Measurements from ENCODE around the gene NOX1. TPM values are rescaled to one million over a fixed set of nuclear protein-coding genes. Genes with fewer than 3 reads are reported as not detected.

Gene NOX1
- total and polyA plus RNA-seq, 11 donors: 0.57 TPM; not detected in 10

GRCh38 chrX:100880368-100880767 lies 6.2 kb upstream of the NOX1 start:
- intact Hi-C loops (cut with DNase I): no loop called here
- Histone ChIP-seq H3K9me3 (no peaks in the 10 kb centered on the region), H3K27ac (no peak overlapping the region), H3K4me3 (no peak overlapping the region), H3K27me3 (peaks cover 0 to 27% (median 0%) of the 10 kb centered on the region in 9 donors), H3K4me1 (no peaks in the 10 kb centered on the region), H3K36me3 (no peaks in the 10 kb centered on the region)
- TF ChIP-seq, protein P1, sequence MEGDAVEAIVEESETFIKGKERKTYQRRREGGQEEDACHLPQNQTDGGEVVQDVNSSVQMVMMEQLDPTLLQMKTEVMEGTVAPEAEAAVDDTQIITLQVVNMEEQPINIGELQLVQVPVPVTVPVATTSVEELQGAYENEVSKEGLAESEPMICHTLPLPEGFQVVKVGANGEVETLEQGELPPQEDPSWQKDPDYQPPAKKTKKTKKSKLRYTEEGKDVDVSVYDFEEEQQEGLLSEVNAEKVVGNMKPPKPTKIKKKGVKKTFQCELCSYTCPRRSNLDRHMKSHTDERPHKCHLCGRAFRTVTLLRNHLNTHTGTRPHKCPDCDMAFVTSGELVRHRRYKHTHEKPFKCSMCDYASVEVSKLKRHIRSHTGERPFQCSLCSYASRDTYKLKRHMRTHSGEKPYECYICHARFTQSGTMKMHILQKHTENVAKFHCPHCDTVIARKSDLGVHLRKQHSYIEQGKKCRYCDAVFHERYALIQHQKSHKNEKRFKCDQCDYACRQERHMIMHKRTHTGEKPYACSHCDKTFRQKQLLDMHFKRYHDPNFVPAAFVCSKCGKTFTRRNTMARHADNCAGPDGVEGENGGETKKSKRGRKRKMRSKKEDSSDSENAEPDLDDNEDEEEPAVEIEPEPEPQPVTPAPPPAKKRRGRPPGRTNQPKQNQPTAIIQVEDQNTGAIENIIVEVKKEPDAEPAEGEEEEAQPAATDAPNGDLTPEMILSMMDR (IDR thresholded peaks at IDR 0.05): no peak
- TF ChIP-seq POLR2A (IDR thresholded peaks at IDR 0.05): no peak
- WGBS, 4 donors: 35 to 80% (median 63%) methylated on average over 2 of the region's 2 CpGs
- ATAC-seq: no peak
- no peak for DNase-seq

DNA sequence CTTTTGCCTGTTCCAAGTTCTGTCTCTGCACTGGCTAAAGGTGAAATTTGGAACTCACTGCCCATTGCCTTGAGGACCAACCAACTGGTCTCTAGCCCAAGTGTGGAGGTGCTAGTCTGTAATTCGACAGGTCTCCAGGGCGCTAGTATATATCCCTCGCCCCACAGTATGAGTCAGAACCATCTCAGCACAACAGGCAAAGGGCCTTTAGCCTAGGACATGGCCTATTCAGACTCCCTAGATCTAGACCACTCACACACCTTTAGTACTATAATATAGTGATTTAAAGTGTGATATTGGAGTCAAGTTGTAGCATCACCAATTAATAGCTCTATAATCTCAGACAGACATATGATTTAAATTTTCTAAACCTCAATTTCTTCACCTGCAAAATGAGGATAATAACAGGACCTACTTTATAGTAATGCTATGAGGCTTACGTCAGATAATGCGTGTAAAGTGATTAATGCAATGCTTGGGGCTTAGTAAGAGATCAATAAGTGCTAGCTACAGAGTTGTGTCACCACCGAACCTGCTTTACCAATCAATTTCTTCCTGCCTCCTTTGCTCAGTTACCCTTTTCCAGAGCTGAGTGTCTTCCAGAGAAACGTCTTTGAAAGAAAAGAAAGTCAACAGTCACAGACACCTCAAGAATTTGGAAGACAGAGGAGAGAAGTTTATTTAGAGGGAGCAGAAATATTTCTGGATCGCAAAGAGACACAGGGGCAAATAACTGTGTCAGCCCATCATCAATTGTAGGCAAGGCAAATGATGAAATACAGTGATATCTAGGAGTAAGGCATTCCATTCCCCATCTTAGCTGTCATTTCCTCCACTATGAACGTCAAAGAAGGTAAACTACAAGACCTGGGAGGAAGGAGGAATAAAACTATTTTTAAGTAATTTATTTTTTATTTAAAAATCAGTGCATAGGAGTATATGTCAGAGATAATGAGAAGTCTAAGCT lies 2.3 kb downstream of the NOX1 start:
- ATAC-seq (no peak), DNase-seq (no peak)
- Histone ChIP-seq H3K27me3 (peaks cover 0 to 26% (median 0%) of the 10 kb centered on the region in 9 donors), H3K27ac (no peak overlapping the region), H3K36me3 (no peaks in the 10 kb centered on the region), H3K4me3 (no peak overlapping the region), H3K9me3 (no peaks in the 10 kb centered on the region), H3K4me1 (no peaks in the 10 kb centered on the region)
- intact Hi-C loops (cut with DNase I): no loop called here
- WGBS, 4 donors: 58 to 81% (median 68%) methylated on average over 9 of the region's 9 CpGs
- TF ChIP-seq, protein P1 (IDR thresholded peaks at IDR 0.05): no peak
- no peak for TF ChIP-seq POLR2A (IDR thresholded peaks at IDR 0.05)

DNA sequence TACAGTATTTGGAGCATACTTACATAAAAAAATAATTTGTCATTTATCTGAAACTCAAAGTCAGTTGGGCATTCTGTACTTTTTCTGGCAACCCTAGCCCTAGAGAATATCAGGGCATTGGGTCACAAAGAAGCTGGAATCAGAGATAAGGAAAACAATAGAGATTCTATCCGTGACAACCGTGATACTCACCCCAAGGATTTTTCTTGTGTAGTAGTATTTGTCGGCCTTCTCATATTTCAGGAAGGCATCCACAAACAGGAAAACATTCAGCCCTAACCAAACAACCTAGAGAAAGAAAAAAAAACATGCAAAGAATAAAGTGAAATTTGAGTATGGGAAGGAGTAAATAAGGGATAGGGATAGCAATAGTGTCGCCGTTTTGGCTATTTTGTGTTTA lies 3.6 kb downstream of the NOX1 start:
- no peaks in the 10 kb centered on the region for H3K4me1 ChIP-seq
- no peak for TF ChIP-seq POLR2A (IDR thresholded peaks at IDR 0.05)
- TF ChIP-seq, protein P1 (IDR thresholded peaks at IDR 0.05): no peak
- no peak overlapping the region for H3K27ac ChIP-seq
- 58 to 71% (median 67%) methylated on average over 5 of the region's 5 CpGs for WGBS, 4 donors
- H3K36me3 ChIP-seq: no peaks in the 10 kb centered on the region
- H3K27me3 ChIP-seq: peaks cover 0 to 25% (median 0%) of the 10 kb centered on the region in 9 donors
- ATAC-seq (no peak), DNase-seq (no peak)
- no peak overlapping the region for H3K4me3 ChIP-seq
- H3K9me3 ChIP-seq: no peaks in the 10 kb centered on the region
- intact Hi-C loops (cut with DNase I): no loop called here

GRCh38 chrX:100868273-100868672 lies 5.9 kb downstream of the NOX1 start:
- H3K4me3 ChIP-seq: no peak overlapping the region
- intact Hi-C loops (cut with DNase I): no loop called here
- H3K36me3 ChIP-seq: no peaks in the 10 kb centered on the region
- TF ChIP-seq, protein P1 (IDR thresholded peaks at IDR 0.05): no peak
- TF ChIP-seq POLR2A (IDR thresholded peaks at IDR 0.05): no peak
- H3K27me3 ChIP-seq: peaks cover 0 to 20% (median 0%) of the 10 kb centered on the region in 9 donors
- no peaks in the 10 kb centered on the region for H3K4me1 ChIP-seq
- H3K27ac ChIP-seq: no peak overlapping the region
- 75 to 81% (median 79%) methylated on average over 2 of the region's 2 CpGs for WGBS, 4 donors
- ATAC-seq: no peak
- no peak for DNase-seq
- no peaks in the 10 kb centered on the region for H3K9me3 ChIP-seq
